Measurements from ENCODE around the gene MCAT.

DNA sequence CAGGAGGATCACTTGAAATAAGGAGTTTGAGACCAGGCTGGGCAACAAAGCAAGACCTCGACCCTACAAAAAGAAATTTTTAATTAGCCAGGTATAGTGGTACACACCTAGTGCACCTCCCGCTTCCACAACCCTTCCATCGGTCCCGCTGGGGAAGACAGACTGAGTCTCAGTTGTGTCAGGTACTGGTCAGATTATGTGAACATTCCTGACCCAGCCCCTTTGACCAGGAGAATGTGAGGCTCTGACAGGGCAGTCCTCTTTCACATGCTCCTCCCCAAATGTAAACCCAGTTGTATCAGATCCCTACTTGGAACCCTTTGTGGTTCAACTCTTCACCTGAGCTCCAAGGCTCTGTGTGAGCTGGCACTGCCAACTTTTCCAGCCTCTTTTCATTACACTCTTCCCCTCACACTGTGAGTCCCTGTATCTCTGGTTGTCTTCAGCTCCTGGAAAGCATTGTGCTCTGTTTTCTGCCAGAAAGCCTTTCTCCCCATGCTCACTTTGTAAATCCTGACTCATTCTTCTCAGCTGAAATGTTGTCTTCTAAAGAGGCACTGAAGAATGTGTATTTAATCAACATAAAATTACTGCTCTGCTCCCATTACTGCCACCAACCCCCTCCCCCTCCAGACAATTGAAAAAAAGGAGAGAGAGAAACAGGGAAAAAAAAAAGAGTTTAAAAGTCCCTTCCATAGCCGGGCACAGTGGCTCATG lies 45.8 kb upstream of the MCAT start:
- TF ChIP-seq POLR2A (IDR thresholded peaks at IDR 0.05), result no peak
- TF ChIP-seq, protein P1, sequence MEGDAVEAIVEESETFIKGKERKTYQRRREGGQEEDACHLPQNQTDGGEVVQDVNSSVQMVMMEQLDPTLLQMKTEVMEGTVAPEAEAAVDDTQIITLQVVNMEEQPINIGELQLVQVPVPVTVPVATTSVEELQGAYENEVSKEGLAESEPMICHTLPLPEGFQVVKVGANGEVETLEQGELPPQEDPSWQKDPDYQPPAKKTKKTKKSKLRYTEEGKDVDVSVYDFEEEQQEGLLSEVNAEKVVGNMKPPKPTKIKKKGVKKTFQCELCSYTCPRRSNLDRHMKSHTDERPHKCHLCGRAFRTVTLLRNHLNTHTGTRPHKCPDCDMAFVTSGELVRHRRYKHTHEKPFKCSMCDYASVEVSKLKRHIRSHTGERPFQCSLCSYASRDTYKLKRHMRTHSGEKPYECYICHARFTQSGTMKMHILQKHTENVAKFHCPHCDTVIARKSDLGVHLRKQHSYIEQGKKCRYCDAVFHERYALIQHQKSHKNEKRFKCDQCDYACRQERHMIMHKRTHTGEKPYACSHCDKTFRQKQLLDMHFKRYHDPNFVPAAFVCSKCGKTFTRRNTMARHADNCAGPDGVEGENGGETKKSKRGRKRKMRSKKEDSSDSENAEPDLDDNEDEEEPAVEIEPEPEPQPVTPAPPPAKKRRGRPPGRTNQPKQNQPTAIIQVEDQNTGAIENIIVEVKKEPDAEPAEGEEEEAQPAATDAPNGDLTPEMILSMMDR (IDR thresholded peaks at IDR 0.05), result no peak

Measured in adrenal gland (tissue), 5 donors.